ENCODE results near the gene FOXR1.
A peak's percentile ranks its signal among the peaks of the same experiment; 100 is the strongest.
"Not testable (repeated sequence)": the region's sequence is repeated elsewhere in the genome, so short reads cannot be mapped to it uniquely, and the experiment has no call there.

The FOXR1 gene

GRCh38 chr11:118997627-118998387 is 26.2 kb downstream of the FOXR1 start, which contains the start of gene CENATAC:
TSS of gene CENATAC (plus strand) at chr11:118998138. CDS start at chr11:118998198, 60 bp downstream.
- DNase-seq (ENCODE audit: low read depth) = peak; percentile 96

GRCh38 chr11:118998388-118998717 is 26.8 kb downstream of the FOXR1 start:
- DNase-seq (ENCODE audit: low read depth) = no peak

DNA sequence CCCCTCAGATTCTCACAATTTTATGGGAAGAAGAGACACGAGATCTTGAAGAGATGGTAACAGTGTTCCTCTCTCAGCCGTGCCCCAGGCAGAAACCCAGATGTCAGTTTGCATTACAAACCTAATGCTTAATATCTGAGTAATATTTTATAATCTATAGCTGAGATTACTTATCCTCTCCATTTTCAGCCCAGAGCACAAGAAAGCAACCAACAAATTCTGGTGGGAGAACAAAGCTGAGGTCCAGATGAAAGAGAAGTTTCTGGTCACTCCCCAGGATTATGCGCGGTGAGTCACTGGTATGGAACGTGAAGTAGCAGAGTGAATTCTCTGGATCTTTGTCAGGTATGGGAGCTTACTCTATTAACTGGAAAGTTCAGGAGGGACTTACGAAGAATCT is 27.3 kb downstream of the FOXR1 start:
- DNase-seq (ENCODE audit: low read depth) = no peak

- no peak for DNase-seq (ENCODE audit: low read depth)
These were observed 29.3 kb downstream of the FOXR1 start for GRCh38 chr11:119000906-119001305.

- DNase-seq (ENCODE audit: low read depth) = no peak
These were observed 35.1 kb downstream of the FOXR1 start for GRCh38 chr11:119006656-119007055.

GRCh38 chr11:119011476-119012053 is 40.0 kb downstream of the FOXR1 start:
- DNase-seq (ENCODE audit: low read depth) = no peak

DNA sequence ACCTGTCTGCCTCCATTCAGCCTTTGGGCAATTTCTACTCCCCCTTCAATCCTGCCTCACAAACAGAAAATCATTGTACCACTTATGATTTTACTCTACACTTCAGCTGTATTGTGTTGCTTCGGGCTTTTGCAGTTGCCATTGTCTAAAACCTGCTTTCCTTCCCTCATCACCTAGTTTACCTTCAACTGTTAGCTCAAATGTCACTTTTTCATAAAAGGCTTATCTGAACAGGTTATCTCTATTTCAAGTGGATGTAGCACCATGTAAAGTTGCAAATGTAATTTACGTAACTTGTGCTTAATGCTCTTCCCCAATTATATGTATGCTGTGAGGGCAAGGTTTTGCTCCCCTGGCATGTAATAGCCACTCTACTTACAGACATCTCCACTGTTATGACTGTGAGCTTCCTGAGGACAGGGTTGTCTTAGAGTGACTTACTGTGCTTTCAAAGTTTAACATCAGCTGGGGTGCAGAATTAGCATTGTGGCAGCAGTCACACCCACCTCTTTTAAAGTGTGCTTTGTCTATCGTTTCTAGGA is 41.1 kb downstream of the FOXR1 start:
- DNase-seq (ENCODE audit: low read depth) = no peak

- no peak for DNase-seq (ENCODE audit: low read depth)
These were observed 42.8 kb downstream of the FOXR1 start for GRCh38 chr11:119014209-119014924.

- no peak for DNase-seq (ENCODE audit: low read depth)
These were observed 43.6 kb downstream of the FOXR1 start for GRCh38 chr11:119015054-119015611.

DNA sequence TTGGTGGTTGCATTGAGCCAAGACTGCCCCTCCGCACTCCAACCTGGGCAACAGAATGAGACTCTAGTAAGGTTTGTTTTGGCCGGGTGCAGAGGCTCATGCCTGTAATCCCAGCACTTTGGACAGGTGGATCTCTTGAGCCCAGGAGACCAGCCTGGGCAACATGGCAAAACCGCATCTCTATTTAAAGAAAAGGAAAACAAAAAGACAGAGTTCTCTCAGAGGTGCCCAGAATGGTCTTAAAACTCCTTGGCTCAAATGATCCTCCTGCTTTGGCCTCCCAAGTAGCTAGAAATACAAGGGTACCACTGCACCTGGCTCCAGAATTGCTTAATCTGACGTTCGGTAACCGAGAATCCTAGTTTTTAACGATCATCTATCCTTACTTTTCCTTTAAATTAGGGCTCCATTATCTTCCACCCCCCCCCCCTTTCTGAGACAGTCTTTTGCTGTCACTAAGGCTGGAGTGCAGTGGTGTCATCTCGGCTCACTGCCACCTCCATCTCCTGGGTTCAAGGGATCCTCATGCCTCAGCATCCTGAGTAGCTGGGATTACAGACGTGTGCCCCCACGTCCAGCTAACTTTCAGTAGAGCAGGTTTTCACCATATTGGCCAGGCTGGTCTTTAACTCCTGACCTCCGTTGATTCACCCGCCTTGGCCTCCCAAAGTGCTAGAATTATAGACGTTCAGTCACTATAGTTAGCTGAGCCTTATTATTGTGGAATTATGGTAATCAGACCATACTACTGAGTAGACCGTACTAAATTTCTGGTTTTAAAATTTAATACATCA is 44.9 kb downstream of the FOXR1 start:
- DNase-seq (ENCODE audit: low read depth) = no peak

DNA sequence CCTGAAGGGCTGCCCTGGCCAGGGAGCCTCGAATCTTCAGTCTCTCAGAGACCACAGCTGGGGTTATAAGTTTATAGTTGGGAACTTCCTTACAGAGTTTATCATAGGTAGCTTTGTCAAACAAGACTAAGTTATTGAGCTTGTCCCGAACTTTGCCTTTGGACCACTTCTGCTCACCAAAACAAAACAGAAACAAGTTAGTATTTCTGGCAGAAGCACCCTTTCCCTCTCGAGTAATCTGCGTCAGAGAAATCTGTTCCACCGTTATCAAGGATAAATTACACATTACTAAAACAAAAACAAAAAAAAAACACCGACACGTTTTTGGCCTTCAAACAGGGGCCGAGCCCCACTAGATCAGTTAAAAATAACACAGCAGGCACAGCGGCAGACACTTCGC is 45.8 kb downstream of the FOXR1 start:
- DNase-seq (ENCODE audit: low read depth) = not testable (repeated sequence)

DNA sequence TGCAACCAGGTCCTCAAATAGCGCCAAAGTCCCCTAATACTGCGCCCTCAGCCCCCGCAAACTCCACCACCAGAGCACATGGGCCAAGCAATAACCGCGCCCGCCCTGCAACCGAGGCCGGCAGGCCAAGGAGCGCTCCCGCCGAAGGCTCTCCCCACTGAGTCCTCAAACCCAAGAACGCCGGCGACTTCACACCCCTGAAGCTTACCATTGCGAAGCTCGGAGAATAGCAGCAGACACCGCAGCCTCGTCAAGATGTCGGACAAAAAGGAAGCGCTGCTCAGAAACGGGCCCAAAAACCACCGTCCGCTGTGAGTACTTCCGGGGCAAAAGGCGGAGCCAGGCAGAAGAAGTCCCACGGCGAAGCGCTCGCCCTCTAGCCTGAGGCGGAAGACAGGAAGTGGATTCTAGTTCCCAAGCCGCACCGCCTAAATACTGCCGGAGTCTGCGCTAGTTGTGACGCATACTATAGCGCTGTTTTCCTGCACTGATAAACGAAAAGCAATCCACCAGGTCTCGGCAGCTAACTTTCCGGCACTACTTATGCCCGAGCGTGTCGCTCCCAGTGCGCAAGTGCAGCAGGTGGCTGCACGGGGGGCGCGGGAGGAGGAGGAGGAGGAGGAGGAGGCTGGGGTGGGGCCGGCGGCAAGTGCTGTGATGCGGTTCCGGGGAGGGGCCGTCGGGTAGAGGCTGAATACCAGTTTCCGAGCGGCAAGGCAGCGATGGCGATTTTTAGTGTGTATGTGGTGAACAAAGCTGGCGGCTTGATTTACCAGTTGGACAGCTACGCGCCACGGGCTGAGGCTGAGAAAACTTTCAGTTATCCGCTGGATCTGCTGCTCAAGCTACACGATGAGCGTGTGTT is 46.7 kb downstream of the FOXR1 start, which contains the start of the genes RPS25 and TRAPPC4:
RPS25 (minus strand) TSS at position 270 of the 865 bp plus-strand sequence; CDS start at position 211, 59 bp downstream.
TRAPPC4 (plus strand) TSS at position 693 of the 865 bp plus-strand sequence; CDS start at position 723, 30 bp downstream.
- DNase-seq (ENCODE audit: low read depth) = peak; percentile 92

DNA sequence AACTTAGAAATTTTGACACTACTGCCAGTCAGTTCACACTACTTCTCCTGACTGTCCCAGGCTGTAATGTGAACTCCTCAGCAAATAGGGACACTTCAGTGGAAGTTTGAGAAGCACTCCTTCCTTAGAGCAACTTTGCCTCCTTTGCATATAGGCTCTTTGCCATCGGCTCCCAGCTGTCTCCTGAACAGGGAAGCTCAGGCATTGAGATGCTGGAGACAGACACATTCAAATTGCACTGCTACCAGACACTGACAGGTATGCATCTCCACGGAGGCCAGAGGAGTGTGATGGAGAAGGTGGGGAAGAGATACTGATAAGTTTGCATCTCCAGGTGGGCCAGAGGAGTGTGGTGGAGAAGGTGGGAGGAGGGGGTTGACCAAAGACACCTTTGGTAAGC is 48.4 kb downstream of the FOXR1 start:
- no peak for DNase-seq (ENCODE audit: low read depth)

DNA sequence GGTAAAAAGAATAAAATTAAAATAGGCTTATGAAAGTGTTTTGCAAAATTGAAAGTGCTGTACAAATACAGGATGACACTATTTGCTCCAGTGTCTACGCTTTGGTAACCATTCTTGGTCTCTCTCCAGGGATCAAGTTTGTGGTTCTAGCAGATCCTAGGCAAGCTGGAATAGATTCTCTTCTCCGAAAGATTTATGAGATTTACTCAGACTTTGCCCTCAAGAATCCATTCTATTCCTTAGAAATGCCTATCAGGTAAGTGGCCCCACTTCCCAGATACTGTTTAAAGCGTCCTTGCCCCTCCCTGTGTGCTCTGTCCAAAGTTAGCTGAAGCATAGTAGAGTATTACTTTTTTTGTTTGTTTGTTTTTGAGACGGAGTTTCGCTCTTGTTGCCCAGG is 50.1 kb downstream of the FOXR1 start:
- DNase-seq (ENCODE audit: low read depth) = no peak

DNA sequence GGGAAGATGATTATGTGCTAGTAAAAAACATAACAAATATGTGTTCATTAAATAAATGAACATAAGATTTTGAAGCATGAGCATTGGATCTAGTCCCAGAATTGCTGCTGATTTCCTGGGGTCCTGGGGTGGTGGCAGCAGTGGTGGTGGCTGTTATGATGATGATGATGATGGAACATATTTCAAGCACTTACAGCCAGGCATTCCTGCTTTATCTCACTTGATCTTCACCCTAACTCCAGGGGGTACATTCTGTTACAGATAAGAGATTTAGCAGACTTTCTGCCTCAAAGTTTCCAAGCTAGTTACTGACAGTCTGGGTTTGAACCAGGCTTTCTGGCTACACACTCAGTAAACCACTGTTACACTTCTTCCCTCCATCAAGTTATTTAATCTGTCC is 52.2 kb downstream of the FOXR1 start:
- DNase-seq (ENCODE audit: low read depth) = no peak

DNA sequence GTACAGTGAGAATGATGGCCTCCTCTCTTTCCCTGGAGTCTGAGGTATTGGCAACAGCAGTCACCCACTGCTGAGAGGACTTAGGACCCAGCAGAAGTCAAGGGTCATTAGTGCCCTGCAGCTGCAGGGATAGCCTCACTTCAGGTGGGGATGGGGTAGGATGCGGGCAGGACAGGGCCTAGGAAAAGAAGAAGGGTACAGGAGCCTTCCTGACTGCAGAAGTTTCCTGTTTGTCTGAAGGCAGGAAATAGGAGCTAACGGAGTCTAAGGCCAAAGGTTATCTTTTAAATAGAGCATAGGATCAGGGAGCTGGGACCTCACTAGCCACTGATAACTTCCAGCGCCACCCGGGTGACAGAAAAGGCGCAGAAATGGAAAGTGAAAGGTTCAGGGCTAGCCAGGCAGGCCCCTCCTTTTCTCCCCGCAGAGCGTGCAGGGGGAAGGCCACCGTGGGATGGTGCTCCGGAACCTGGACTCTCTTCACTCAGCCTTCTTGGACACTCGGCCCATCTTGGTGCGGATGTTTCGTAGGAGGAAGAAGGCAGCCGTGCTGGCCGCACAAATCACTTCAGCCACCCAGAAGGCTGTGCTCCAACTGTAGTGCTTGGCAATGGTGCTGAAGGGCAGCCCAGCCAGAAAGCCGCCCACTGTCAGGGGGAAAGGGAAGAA is 53.0 kb downstream of the FOXR1 start:
- no peak for DNase-seq (ENCODE audit: low read depth)

DNA sequence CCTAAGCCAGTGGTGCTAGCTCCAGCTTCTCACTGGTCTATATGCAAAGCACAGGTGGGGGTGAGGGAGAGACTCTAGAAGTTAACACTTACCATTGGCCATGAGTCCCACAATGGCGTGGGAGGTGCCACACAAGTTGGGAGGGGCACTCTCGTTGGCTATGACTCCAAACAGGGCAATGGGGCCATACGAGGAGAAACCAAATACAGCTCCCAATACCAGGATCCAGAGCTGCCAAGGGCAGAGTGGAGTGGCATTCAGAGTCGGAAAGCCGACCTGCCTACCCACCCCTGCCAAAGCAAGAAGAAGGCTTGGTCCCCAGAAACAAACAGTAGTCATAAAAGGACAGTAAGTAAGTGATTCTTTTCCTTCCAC is 53.5 kb downstream of the FOXR1 start:
- no peak for DNase-seq (ENCODE audit: low read depth)

DNA sequence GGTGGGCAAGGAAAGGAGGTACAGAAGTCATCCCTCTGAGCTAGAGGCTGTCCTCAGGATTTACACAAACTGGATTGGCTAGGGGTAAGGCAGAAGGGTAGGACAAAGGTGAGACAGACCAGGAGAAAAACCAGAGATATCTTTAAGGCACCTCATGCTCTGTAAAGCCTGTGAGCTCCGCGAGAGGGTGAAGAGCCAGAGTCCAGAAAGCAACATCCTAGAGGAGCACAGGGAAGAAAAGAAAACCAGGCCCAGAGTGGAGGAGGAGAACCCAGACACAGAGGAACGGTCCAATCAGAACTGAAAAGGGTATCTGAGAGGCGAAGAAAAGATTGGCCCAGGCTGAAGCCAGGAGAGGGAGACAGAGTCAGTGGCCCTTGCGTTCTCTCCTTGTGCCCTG is 54.0 kb downstream of the FOXR1 start:
- DNase-seq (ENCODE audit: low read depth) = no peak

DNA sequence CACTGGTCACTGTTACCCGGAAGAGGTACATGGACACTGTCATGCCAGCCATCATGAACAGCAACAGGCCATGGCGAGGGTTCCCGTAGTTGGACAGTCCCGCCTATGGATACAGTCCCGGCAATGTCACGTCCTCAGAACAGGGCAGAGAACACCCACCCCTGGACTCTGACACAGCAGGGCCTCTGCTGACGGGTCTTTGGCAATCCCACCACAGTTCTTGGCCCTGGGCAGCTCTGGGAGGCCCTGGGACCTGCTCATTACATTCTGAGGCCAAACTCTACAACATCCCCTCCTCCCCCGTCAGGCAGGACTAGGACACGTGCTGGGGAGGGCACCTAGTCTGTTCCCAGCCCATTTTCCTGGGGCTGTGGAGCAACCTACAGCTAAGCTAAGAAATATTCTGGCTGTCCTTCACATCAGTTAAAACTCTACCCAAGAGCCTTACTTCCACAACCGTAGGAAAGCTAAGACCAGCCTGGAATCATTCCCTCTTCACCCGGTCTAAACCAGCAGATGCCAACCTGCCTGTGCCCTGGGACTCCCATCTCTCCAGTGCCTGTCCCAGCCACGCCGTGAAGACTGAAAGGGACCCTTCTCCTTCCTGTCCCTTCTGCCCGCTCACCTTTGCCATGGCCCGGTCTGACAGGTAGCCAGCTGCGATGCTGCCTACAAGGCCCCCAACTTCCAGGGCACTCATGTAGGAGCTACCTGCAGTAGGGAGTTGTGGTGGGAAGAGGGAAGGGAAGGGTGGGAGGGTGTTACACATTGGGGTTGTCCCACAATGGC is 54.6 kb downstream of the FOXR1 start:
- no peak for DNase-seq (ENCODE audit: low read depth)
